Mesendoderm (in vitro differentiated cells): ENCODE measurements around the gene B4GALNT4.
A peak's percentile ranks its signal among the peaks of the same experiment; 100 is the strongest.

Experiments
- DNase-seq: peaks from one replicate; pipeline ENCODE4 v3.0.0; 2013
- H2AK5ac ChIP-seq: 2 replicates; pipeline ENCODE4 v1.6.1; 2013; ENCODE audit warnings: low read length, inconsistent platforms
- H2BK120ac ChIP-seq: 2 replicates; pipeline ENCODE4 v1.6.1; 2013; ENCODE audit warnings: low read depth, mild to moderate bottlenecking, low read length, moderate library complexity, mixed read lengths
- H2BK15ac ChIP-seq: replicated peaks from 2 replicates; pipeline ENCODE4 v1.6.1; 2013; ENCODE audit warnings: low read depth, mild to moderate bottlenecking, moderate library complexity
- H2BK5ac ChIP-seq: 2 replicates; pipeline ENCODE4 v1.6.1; 2013; ENCODE audit warnings: low read length, inconsistent platforms
- H3K18ac ChIP-seq: 2 replicates; pipeline ENCODE4 v1.6.1; 2013; ENCODE audit warnings: mild to moderate bottlenecking, low read length, mixed read lengths
- H3K23ac ChIP-seq: one replicate; pipeline ENCODE4 v1.6.1; 2013; ENCODE audit warnings: low read length
- H3K27ac ChIP-seq: 2 replicates; pipeline ENCODE4 v1.5.1; 2013; ENCODE audit warnings: low read depth, mild to moderate bottlenecking, inconsistent platforms, low read length, moderate library complexity
- H3K27me3 ChIP-seq: 2 replicates; pipeline ENCODE4 v1.6.1; 2013; ENCODE audit warnings: low read length, control low read depth, mild to moderate bottlenecking, inconsistent platforms; ENCODE audit not compliant: insufficient read depth, poor library complexity
- H3K36me3 ChIP-seq: 2 replicates; pipeline ENCODE4 v1.6.1; 2013; ENCODE audit warnings: low read length, inconsistent platforms; ENCODE audit not compliant: control insufficient read depth, insufficient read depth
- H3K4ac ChIP-seq: one replicate; pipeline ENCODE4 v1.6.1; 2013; ENCODE audit warnings: low read depth, mild to moderate bottlenecking, low read length, moderate library complexity
- H3K4me1 ChIP-seq: 2 replicates; pipeline ENCODE4 v1.6.1; 2013; ENCODE audit warnings: low read depth, low read length, inconsistent platforms; ENCODE audit not compliant: control insufficient read depth
- H3K4me2 ChIP-seq: 2 replicates; pipeline ENCODE4 v1.6.1; 2013; ENCODE audit warnings: low read length
- H3K4me3 ChIP-seq: 2 replicates; pipeline ENCODE4 v1.5.1; 2013; ENCODE audit warnings: mild to moderate bottlenecking, low read length
- H3K56ac ChIP-seq: one replicate; pipeline ENCODE4 v1.6.1; 2013; ENCODE audit warnings: low read length
- H3K79me1 ChIP-seq: 2 replicates; pipeline ENCODE4 v1.6.1; 2013; ENCODE audit warnings: low read length, inconsistent platforms
- H3K79me2 ChIP-seq: 2 replicates; pipeline ENCODE4 v1.6.1; 2013; ENCODE audit warnings: mild to moderate bottlenecking, low read length; ENCODE audit not compliant: control insufficient read depth, insufficient read depth
- H3K9ac ChIP-seq: 2 replicates; pipeline ENCODE4 v1.6.1; 2013; ENCODE audit warnings: low read length, inconsistent platforms
- H4K5ac ChIP-seq: one replicate; pipeline ENCODE4 v1.6.1; 2013; ENCODE audit warnings: low read length
- H4K8ac ChIP-seq: one replicate; pipeline ENCODE4 v1.6.1; 2013; ENCODE audit warnings: low read depth, mild to moderate bottlenecking, control low read depth, low read length, moderate library complexity
- WGBS: extraction: QIAGEN DNeasy Blood & Tissue Kit; methylation state at CpG from one replicate; pipeline ENCODE4 v1.1.7; 2013; ENCODE audit warnings: low lambda C conversion rate, missing lambda C conversion rate; ENCODE audit not compliant: insufficient coverage; ENCODE audit errors: extremely low coverage; 5-methylcytosine and 5-hydroxymethylcytosine counted together

Gene B4GALNT4

GRCh38 chr11:394858-395655, 25.8 kb downstream of the B4GALNT4 start:
- Histone ChIP-seq H3K4me2 (peak overlapping the region; percentile 68), H3K4ac (no peak overlapping the region), H3K27me3 (no peaks in the 10 kb centered on the region), H3K79me1 (no peaks in the 10 kb centered on the region), H3K9ac (peak overlapping the region; percentile 89), H2BK15ac (no peak overlapping the region), H4K8ac (no peak overlapping the region), H3K23ac (no peak overlapping the region), H3K4me1 (peaks cover 4% of the 10 kb centered on the region), H3K27ac (no peak overlapping the region), H2BK5ac (no peak overlapping the region), H3K36me3 (no peaks in the 10 kb centered on the region), H3K18ac (no peak overlapping the region), H2AK5ac (peak overlapping the region; percentile 6), H3K79me2 (no peaks in the 10 kb centered on the region), H3K4me3 (no peak overlapping the region), H2BK120ac (no peak overlapping the region), H4K5ac (no peak overlapping the region), H3K56ac (peak overlapping the region; percentile 94)
- no peak for DNase-seq
- WGBS, result no CpG with 5 or more reads among the region's 25 CpGs

DNA sequence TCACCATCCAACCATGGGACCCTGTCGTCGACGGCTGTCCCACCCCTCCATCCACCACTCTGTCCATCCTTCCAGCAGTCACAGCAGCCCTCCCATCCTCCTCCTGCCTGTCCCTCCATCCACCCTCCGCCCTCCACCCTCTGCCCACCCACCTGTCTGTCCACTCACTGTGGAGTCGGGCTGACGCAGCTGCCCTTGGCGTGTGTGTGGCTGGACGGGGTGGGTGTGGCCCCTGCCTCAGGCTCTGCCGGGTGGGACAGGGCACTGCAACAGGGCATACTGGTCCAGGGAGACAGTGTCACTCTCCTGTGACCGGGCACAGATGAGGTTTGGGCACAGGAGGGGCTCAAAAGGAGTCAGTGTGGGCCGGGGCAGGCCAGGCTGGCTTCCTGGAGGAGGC, 26.6 kb downstream of the B4GALNT4 start:
- H2BK120ac ChIP-seq, result no peak overlapping the region
- no peak overlapping the region for H3K4me3 ChIP-seq

GRCh38 chr11:396511-396947, 27.2 kb downstream of the B4GALNT4 start:
- Histone ChIP-seq H3K4me1 (peaks cover 4% of the 10 kb centered on the region), H3K27ac (no peak overlapping the region), H2BK5ac (no peak overlapping the region), H3K79me2 (no peaks in the 10 kb centered on the region), H3K36me3 (no peaks in the 10 kb centered on the region), H3K18ac (no peak overlapping the region), H4K5ac (no peak overlapping the region), H3K27me3 (no peaks in the 10 kb centered on the region), H3K56ac (no peak overlapping the region), H4K8ac (no peak overlapping the region), H3K4me3 (no peak overlapping the region), H3K79me1 (no peaks in the 10 kb centered on the region), H3K4ac (no peak overlapping the region), H3K4me2 (no peak overlapping the region), H3K23ac (no peak overlapping the region), H3K9ac (no peak overlapping the region), H2BK15ac (no peak overlapping the region), H2BK120ac (no peak overlapping the region), H2AK5ac (no peak overlapping the region)
- no CpG with 5 or more reads among the region's 23 CpGs for WGBS
- DNase-seq, result peak; percentile 47

More for the DNA sequence above, 26.6 kb downstream of the B4GALNT4 start:
- Histone ChIP-seq H3K79me1 (no peaks in the 10 kb centered on the region), H3K4ac (no peak overlapping the region), H3K4me2 (no peak overlapping the region), H4K8ac (no peak overlapping the region), H3K27ac (no peak overlapping the region), H2BK15ac (no peak overlapping the region), H3K9ac (no peak overlapping the region), H3K56ac (no peak overlapping the region), H2AK5ac (no peak overlapping the region), H3K27me3 (no peaks in the 10 kb centered on the region), H3K23ac (no peak overlapping the region), H3K79me2 (no peaks in the 10 kb centered on the region), H2BK5ac (no peak overlapping the region), H4K5ac (no peak overlapping the region), H3K36me3 (no peaks in the 10 kb centered on the region), H3K4me1 (peaks cover 4% of the 10 kb centered on the region), H3K18ac (no peak overlapping the region)
- WGBS, result no CpG with 5 or more reads among the region's 11 CpGs
- no peak for DNase-seq

DNA sequence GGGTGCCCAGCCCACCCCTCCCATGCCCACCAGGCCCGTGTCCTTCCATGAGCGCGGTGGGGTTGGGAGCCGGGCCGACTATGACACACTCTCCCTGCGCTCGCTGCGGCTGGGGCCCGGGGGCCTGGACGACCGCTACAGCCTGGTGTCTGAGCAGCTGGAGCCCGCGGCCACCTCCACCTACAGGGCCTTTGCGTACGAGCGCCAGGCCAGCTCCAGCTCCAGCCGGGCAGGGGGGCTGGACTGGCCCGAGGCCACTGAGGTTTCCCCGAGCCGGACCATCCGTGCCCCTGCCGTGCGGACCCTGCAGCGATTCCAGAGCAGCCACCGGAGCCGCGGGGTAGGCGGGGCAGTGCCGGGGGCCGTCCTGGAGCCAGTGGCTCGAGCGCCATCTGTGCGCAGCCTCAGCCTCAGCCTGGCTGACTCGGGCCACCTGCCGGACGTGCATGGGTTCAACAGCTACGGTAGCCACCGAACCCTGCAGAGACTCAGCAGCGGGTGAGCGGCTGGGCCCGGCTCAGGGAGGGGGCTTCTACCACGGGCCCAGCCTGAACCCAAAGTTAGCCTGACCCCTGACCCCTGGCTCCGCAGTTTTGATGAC, 27.7 kb downstream of the B4GALNT4 start:
- no peak overlapping the region for H3K4ac ChIP-seq
- H2BK5ac ChIP-seq, result no peak overlapping the region
- no peak overlapping the region for H2AK5ac ChIP-seq
- no peak overlapping the region for H2BK15ac ChIP-seq
- H3K27ac ChIP-seq, result no peak overlapping the region
- peaks cover 4% of the 10 kb centered on the region for H3K4me1 ChIP-seq
- no peaks in the 10 kb centered on the region for H3K79me1 ChIP-seq
- WGBS, result no CpG with 5 or more reads among the region's 43 CpGs
- no peak for DNase-seq
- no peak overlapping the region for H3K23ac ChIP-seq
- H4K8ac ChIP-seq, result no peak overlapping the region
- H2BK120ac ChIP-seq, result no peak overlapping the region
- H3K9ac ChIP-seq, result no peak overlapping the region
- no peaks in the 10 kb centered on the region for H3K79me2 ChIP-seq
- no peak overlapping the region for H3K18ac ChIP-seq
- no peak overlapping the region for H3K56ac ChIP-seq
- H4K5ac ChIP-seq, result no peak overlapping the region
- H3K4me3 ChIP-seq, result no peak overlapping the region
- H3K36me3 ChIP-seq, result no peaks in the 10 kb centered on the region
- no peak overlapping the region for H3K4me2 ChIP-seq
- H3K27me3 ChIP-seq, result no peaks in the 10 kb centered on the region

DNA sequence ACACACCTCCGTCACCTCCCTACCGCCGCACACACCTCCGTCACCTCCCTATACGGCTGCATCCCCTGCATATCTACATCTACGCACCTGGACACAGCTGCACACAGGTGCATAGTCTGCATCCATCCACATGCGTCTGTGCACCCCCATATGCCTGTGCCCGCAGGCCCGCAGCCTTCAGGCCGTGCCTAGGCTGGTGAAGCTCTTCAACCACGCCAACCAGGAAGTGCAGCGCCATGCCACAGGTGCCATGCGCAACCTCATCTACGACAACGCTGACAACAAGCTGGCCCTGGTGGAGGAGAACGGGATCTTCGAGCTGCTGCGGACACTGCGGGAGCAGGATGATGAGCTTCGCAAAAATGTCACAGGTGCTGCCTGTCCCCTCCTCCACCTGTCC, 29.5 kb downstream of the B4GALNT4 start:
- Histone ChIP-seq H3K36me3 (no peaks in the 10 kb centered on the region), H3K27ac (no peak overlapping the region), H3K23ac (no peak overlapping the region), H4K8ac (no peak overlapping the region), H3K79me1 (no peaks in the 10 kb centered on the region), H2BK120ac (no peak overlapping the region), H3K4me3 (no peak overlapping the region), H3K4ac (no peak overlapping the region), H2AK5ac (no peak overlapping the region), H3K4me1 (no peaks in the 10 kb centered on the region), H3K27me3 (no peaks in the 10 kb centered on the region), H3K4me2 (no peak overlapping the region), H4K5ac (no peak overlapping the region), H2BK15ac (no peak overlapping the region), H3K79me2 (no peaks in the 10 kb centered on the region), H3K56ac (no peak overlapping the region), H3K18ac (no peak overlapping the region), H2BK5ac (no peak overlapping the region), H3K9ac (no peak overlapping the region)
- DNase-seq, result no peak
- WGBS, result no CpG with 5 or more reads among the region's 20 CpGs
